Prostate gland (tissue), 2 donors: ENCODE results near the gene ZBTB5. TPM values are rescaled to one million over a fixed set of nuclear protein-coding genes. Genes with fewer than 3 reads are reported as not detected.

ENCODE experiments used
- DNase-seq: peaks from one replicate; pipeline ENCODE4 v3.0.0-alpha.2; 2019; ENCODE audit warnings: low spot score
- H3K27ac ChIP-seq, 2 donors: fragments of 200-600 bp; sonication (generic); 2 replicates each; pipeline ENCODE4 v1.5.1; 2017 to 2019
- H3K27me3 ChIP-seq: fragments of 200-600 bp; sonication (generic); replicated peaks from 2 replicates; pipeline ENCODE4 v1.5.1; 2019; ENCODE audit not compliant: insufficient read depth
- H3K36me3 ChIP-seq, 2 donors: fragments of 200-600 bp; sonication (generic); 1 replicate in 1 of 2; 2 replicates in 1 of 2; pipeline versions ENCODE4 v1.5.1 to v1.8.1; 2017 to 2019
- H3K4me1 ChIP-seq: fragments of 200-600 bp; sonication (generic); replicated peaks from 2 replicates; pipeline ENCODE4 v1.5.1; 2019
- H3K4me3 ChIP-seq, 2 donors: fragments of 200-600 bp; sonication (generic); 2 replicates each; pipeline ENCODE4 v1.5.1; 2017 to 2019
- H3K9me3 ChIP-seq: fragments of 200-600 bp; sonication (generic); 2 replicates; pipeline ENCODE4 v1.5.1; 2017
- CTCF ChIP-seq, 4 experiments: fragments of 200-600 bp in 2 of 4; fragments of 450-650 bp in 2 of 4; sonication (generic) in 2 of 4; IDR thresholded peaks; 1 replicate in 3 of 4; 2 replicates in 1 of 4; pipeline ENCODE4 v1.5.1; 2016 to 2019; ENCODE audit warnings: antibody characterized with exemption in 4 of 4, mild to moderate bottlenecking in 2 of 4, moderate library complexity in 2 of 4
- POLR2A ChIP-seq: fragments of 450-650 bp; IDR thresholded peaks from one replicate; pipeline ENCODE4 v1.6.1; 2016; ENCODE audit warnings: antibody characterized with exemption, mild to moderate bottlenecking
- POLR2AphosphoS5 ChIP-seq: sonication (generic); formaldehyde crosslinking; IDR thresholded peaks from one replicate; pipeline ENCODE4 v1.6.1; 2017; ENCODE audit warnings: antibody characterized with exemption
- whole genome bisulfite sequencing: methylation state at CpG from one replicate; pipeline ENCODE4 v1.1.5; 2018; 5-methylcytosine and 5-hydroxymethylcytosine counted together
- intact Hi-C: fragments of 100-400 bp; cut with DNase I; formaldehyde crosslinking; loops from one replicate; pipeline ENCODE4 v1.14.2; 2022
- total RNA-seq, 2 donors: library from RNA; depleted of rRNA; stranded (reverse); fragments of >200 nt; gene quantifications; one replicate each; pipeline ENCODE4 v1.1.0, GENCODE V29; 2016

ZBTB5 gene
- total RNA-seq, 2 donors from 2014 or later = 17.8 to 26.6 TPM

GRCh38 chr9:37425298-37425752 lies 39.9 kb downstream of the ZBTB5 start:
- H3K4me3 ChIP-seq = no peak overlapping the region
- 75% methylated on average over 11 of the region's 11 CpGs for WGBS
- H3K27ac ChIP-seq = no peak overlapping the region
- no peaks in the 10 kb centered on the region for H3K9me3 ChIP-seq
- peaks cover 14% of the 10 kb centered on the region for H3K4me1 ChIP-seq
- TF ChIP-seq POLR2AphosphoS5 (no peak), POLR2A (no peak), CTCF (IDR thresholded peaks at IDR 0.05) (no peak)
- no peaks in the 10 kb centered on the region for H3K36me3 ChIP-seq
- intact Hi-C loops = no loop called here
- DNase-seq = no peak
- no peaks in the 10 kb centered on the region for H3K27me3 ChIP-seq

- DNase-seq = no peak
- Histone ChIP-seq H3K36me3 (no peaks in the 10 kb centered on the region), H3K9me3 (no peaks in the 10 kb centered on the region), H3K4me1 (peaks cover 14% of the 10 kb centered on the region), H3K27me3 (no peaks in the 10 kb centered on the region), H3K27ac (no peak overlapping the region), H3K4me3 (no peak overlapping the region)
- TF ChIP-seq CTCF (IDR thresholded peaks at IDR 0.05) (no peak), POLR2A (no peak), POLR2AphosphoS5 (no peak)
- WGBS = 78% methylated on average over 12 of the region's 18 CpGs
- intact Hi-C loops = no loop called here
Observed at GRCh38 chr9:37424686-37425297, 40.5 kb downstream of the ZBTB5 start.

GRCh38 chr9:37424204-37424685 lies 41.0 kb downstream of the ZBTB5 start:
- 55% methylated on average over 8 of the region's 8 CpGs for WGBS
- intact Hi-C loops = no loop called here

GRCh38 chr9:37423508-37423907 lies 41.7 kb downstream of the ZBTB5 start:
- Histone ChIP-seq H3K4me1 (peaks cover 14% of the 10 kb centered on the region), H3K9me3 (no peaks in the 10 kb centered on the region), H3K4me3 (peak overlapping the region; percentile 70 to 89), H3K27ac (no peak overlapping the region), H3K27me3 (no peaks in the 10 kb centered on the region), H3K36me3 (no peaks in the 10 kb centered on the region)
- WGBS = 52% methylated on average over 2 of the region's 2 CpGs
- no peak for DNase-seq
- intact Hi-C loops = no loop called here
- no peak for TF ChIP-seq POLR2A
- no peak for TF ChIP-seq CTCF (IDR thresholded peaks at IDR 0.05)

More at GRCh38 chr9:37424204-37424685, 41.0 kb downstream of the ZBTB5 start:
- H3K27ac ChIP-seq = no peak overlapping the region
- H3K36me3 ChIP-seq = no peaks in the 10 kb centered on the region
- no peak for TF ChIP-seq POLR2A
- TF ChIP-seq CTCF (IDR thresholded peaks at IDR 0.05) = no peak
- no peak for TF ChIP-seq POLR2AphosphoS5
- H3K4me3 ChIP-seq = no peak overlapping the region
- DNase-seq = no peak
- H3K9me3 ChIP-seq = no peaks in the 10 kb centered on the region
- no peaks in the 10 kb centered on the region for H3K27me3 ChIP-seq
- H3K4me1 ChIP-seq = peaks cover 14% of the 10 kb centered on the region
